ENCODE results near the gene RAB20. TPM values are rescaled to one million over a fixed set of nuclear protein-coding genes. Genes with fewer than 3 reads are reported as not detected.
"Not testable (repeated sequence)": the region's sequence is repeated elsewhere in the genome, so short reads cannot be mapped to it uniquely, and the experiment has no call there.

The RAB20 gene
- total and polyA plus RNA-seq, 2 donors (not counting 1 experiment from before 2014, with no cell fraction given): 2.4 to 4.6 TPM

DNA sequence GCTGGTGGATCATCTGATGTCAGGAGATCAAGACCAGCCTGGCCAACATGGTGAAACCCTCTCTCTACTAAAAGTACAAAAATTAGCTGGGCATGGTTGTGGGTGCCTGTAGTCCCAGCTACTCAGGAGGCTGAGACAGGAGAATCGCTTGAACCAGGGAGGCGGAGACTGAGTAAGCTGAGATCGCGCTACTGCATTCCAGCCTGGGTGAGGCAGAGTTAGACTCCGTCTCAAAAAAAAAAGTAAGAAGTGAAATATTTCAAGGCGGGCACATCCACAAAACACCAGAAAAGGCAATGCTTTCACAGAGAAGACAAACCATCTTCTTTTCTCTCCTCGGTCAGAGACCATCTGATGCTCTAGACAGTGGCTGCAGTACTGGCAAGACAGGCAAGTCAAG lies 8.4 kb upstream of the RAB20 start:
- H3K4me3 ChIP-seq (ENCODE audit: control extremely low read depth in 1 of 5, extremely low read depth in 1 of 5, insufficient read depth in 1 of 5, low read depth in 2 of 5, low read length in 4 of 5); H3K27ac ChIP-seq (ENCODE audit: low read length in 2 of 2); H3K4me3 Mint-ChIP-seq; H3K4me2 ChIP-seq (replicated peaks; ENCODE audit: low read depth, low read length, poor library complexity, severe bottlenecking); H3K4me1 Mint-ChIP-seq; H3K9me3 ChIP-seq (ENCODE audit: control extremely low read depth in 1 of 3, control insufficient read depth in 2 of 3, insufficient read depth in 1 of 3, low read length in 2 of 3); H3K36me3 ChIP-seq (replicated peaks in 1 of 2; ENCODE audit: control extremely low read depth in 1 of 2, control insufficient read depth in 1 of 2, extremely low read depth in 1 of 2, insufficient read depth in 2 of 2, low read length in 1 of 2); H4K20me1 ChIP-seq (ENCODE audit: control insufficient read depth, insufficient read depth, low read length, poor library complexity, severe bottlenecking); DNase-seq; H3K4me1 ChIP-seq (ENCODE audit: control insufficient read depth in 2 of 2, insufficient read depth in 2 of 2, low read length in 2 of 2); H3K79me2 ChIP-seq (ENCODE audit: control insufficient read depth, insufficient read depth, low read length); POLR2A ChIA-PET; H3K9me3 Mint-ChIP-seq (ENCODE audit: insufficient read depth); H3K27me3 ChIP-seq (replicated peaks in 1 of 4; ENCODE audit: control extremely low read depth in 1 of 4, control insufficient read depth in 3 of 4, insufficient read depth in 4 of 4, low read length in 3 of 4); ATAC-seq (ENCODE audit: low read depth); H3K27ac Mint-ChIP-seq; H3K9ac ChIP-seq (ENCODE audit: low read length); intact Hi-C loops (cut with micrococcal nuclease); H2AFZ ChIP-seq (ENCODE audit: insufficient read depth, low read depth, low read length, poor library complexity, severe bottlenecking): not testable (repeated sequence)
- CTCF ChIA-PET: interaction anchor here (1.0 kb wide), 1 partner anchor 34 kb away, joined by 3 read pairs; no protein-coding TSS in a partner anchor
- peaks cover 16% of the 10 kb centered on the region for H3K27me3 Mint-ChIP-seq
- WGBS (ENCODE audit: insufficient coverage): 94% methylated on average over 6 of the region's 7 CpGs

DNA sequence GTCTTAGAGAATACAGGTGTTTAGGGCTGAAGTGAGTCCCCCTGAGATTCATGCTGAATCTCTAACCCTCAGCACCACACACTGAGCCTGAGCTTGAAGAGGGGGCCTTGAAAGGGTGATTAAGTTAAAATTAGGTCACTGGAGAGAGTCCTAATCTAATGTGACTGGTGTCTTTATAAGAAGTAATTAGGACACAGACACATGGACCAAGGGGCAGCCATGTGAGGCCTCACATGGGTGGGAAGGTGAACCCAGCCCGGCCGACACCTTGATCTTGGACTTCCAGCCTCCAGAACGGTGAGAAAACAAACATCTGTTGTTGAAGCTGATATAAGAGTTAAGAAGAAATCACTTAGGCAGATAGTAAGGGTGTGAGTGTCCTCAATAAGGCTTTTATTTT lies 7.1 kb upstream of the RAB20 start:
- Histone ChIP-seq H3K79me2 (ENCODE audit: control insufficient read depth, insufficient read depth, low read length) (no peaks in the 10 kb centered on the region), H3K4me2 (replicated peaks; ENCODE audit: low read depth, low read length, poor library complexity, severe bottlenecking) (no peak overlapping the region), H3K36me3 (replicated peaks in 1 of 2; ENCODE audit: control extremely low read depth in 1 of 2, control insufficient read depth in 1 of 2, extremely low read depth in 1 of 2, insufficient read depth in 2 of 2, low read length in 1 of 2) (no peaks in the 10 kb centered on the region), H3K27ac (ENCODE audit: low read length in 2 of 2) (no peak overlapping the region), H3K9me3 (ENCODE audit: control extremely low read depth in 1 of 3, control insufficient read depth in 2 of 3, insufficient read depth in 1 of 3, low read length in 2 of 3) (no peaks in the 10 kb centered on the region), H3K4me1 (ENCODE audit: control insufficient read depth in 2 of 2, insufficient read depth in 2 of 2, low read length in 2 of 2) (no peaks in the 10 kb centered on the region), H4K20me1 (ENCODE audit: control insufficient read depth, insufficient read depth, low read length, poor library complexity, severe bottlenecking) (no peaks in the 10 kb centered on the region), H3K4me3 (ENCODE audit: control extremely low read depth in 1 of 5, extremely low read depth in 1 of 5, insufficient read depth in 1 of 5, low read depth in 2 of 5, low read length in 4 of 5) (no peak overlapping the region), H2AFZ (ENCODE audit: insufficient read depth, low read depth, low read length, poor library complexity, severe bottlenecking) (no peak overlapping the region), H3K9ac (ENCODE audit: low read length) (no peak overlapping the region), H3K27me3 (replicated peaks in 1 of 4; ENCODE audit: control extremely low read depth in 1 of 4, control insufficient read depth in 3 of 4, insufficient read depth in 4 of 4, low read length in 3 of 4) (peaks cover 0 to 5% (median 0%) of the 10 kb centered on the region in 4 experiments)
- CTCF ChIA-PET: no interaction called here
- POLR2A ChIA-PET: no interaction called here
- intact Hi-C loops (cut with micrococcal nuclease): no loop called here
- no peak for DNase-seq
- H3K4me3 Mint-ChIP-seq: no peak overlapping the region
- peaks cover 26% of the 10 kb centered on the region for H3K27me3 Mint-ChIP-seq
- H3K9me3 Mint-ChIP-seq (ENCODE audit: insufficient read depth): no peaks in the 10 kb centered on the region
- TF ChIP-seq CTCF (IDR thresholded peaks at IDR 0.05) (no peak), EZH2 (IDR thresholded peaks at IDR 0.05; ENCODE audit: borderline replicate concordance, insufficient read depth, low read depth, low read length, poor library complexity, severe bottlenecking) (no peak)
- 94% methylated on average over 2 of the region's 3 CpGs for WGBS (ENCODE audit: insufficient coverage)
- no peak overlapping the region for H3K27ac Mint-ChIP-seq
- H3K4me1 Mint-ChIP-seq: peaks cover 3% of the 10 kb centered on the region
- no peak for ATAC-seq (ENCODE audit: low read depth)
